NCI-H748 (cell line): ENCODE results near the gene ZSWIM6.
A peak's percentile ranks its signal among the peaks of the same experiment; 100 is the strongest.

ENCODE experiments used
- DNase-seq: peaks from one replicate; lab custom pipeline; 2025; ENCODE audit not compliant: unreplicated experiment; lab: John Stamatoyannopoulos, UW

ZSWIM6 gene

GRCh38 chr5:61472172-61472958 lies 140.3 kb downstream of the ZSWIM6 start:
- DNase-seq: no peak

- DNase-seq: no peak
Measured at GRCh38 chr5:61474746-61475145, 142.7 kb downstream of the ZSWIM6 start.

- peak; percentile 86 for DNase-seq
Measured at GRCh38 chr5:61477788-61478187, 145.7 kb downstream of the ZSWIM6 start.

DNA sequence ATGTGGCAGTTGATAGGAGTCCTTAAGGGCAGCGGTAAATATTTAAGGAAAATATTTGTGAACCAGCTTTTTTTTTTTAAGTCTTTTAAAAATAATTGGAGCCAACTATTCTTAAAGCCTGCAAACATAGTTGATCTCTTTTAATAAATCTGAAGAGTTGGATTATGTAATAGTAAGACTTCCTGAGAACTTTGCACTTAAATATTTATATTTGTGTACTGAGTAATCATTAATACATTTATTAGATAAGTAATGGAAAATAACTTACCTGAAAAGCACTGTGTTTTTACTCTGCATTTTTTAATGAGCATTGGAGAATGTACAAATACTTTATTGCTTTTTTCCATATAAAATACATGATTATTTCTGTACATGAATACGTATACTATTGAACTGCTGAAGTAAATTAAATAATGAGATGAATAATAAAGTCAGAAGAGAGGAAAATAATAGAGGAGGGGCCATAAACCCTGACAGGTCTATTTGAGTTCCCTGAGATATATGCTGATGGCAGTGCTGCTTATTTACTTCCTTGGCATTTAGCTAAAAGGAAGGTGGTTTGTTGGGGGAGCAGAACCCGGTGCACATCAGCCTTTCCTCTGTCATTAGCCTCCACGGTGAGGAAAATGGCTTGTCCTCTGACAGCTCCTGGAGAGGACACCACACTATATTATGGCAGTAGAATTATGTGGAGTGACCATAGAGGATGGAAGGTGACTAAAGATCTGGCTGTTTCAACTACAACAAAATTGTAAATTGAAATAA lies 148.0 kb downstream of the ZSWIM6 start:
- no peak for DNase-seq

DNA sequence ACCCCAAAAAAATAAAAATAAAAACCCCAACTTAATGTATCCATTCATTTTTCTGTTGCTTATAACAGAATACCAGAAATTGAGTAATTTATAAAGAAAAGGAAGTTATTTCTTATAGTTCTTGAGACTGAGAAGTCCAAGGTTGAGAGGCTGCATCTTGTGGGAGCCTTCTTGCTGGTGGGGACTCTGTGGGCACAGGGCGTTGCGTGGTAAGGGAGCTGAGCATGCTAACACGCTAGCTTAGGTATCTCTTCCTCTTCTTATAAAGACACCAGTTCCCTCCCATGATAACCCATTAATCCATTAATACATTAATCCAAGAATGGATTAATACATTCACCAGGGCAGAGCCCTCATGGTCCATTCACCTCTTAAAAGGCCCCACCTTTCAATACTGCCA lies 150.9 kb downstream of the ZSWIM6 start:
- no peak for DNase-seq

- no peak for DNase-seq
Measured at GRCh38 chr5:61486476-61486875, 154.4 kb downstream of the ZSWIM6 start.

GRCh38 chr5:61489574-61489973 lies 157.5 kb downstream of the ZSWIM6 start:
- DNase-seq: no peak

- no peak for DNase-seq
Measured at GRCh38 chr5:61491861-61492260, 159.8 kb downstream of the ZSWIM6 start.

- DNase-seq: no peak
Measured at GRCh38 chr5:61493973-61494372, 161.9 kb downstream of the ZSWIM6 start.

- peak; percentile 55 for DNase-seq
Measured at GRCh38 chr5:61496446-61496845, 164.4 kb downstream of the ZSWIM6 start.

DNA sequence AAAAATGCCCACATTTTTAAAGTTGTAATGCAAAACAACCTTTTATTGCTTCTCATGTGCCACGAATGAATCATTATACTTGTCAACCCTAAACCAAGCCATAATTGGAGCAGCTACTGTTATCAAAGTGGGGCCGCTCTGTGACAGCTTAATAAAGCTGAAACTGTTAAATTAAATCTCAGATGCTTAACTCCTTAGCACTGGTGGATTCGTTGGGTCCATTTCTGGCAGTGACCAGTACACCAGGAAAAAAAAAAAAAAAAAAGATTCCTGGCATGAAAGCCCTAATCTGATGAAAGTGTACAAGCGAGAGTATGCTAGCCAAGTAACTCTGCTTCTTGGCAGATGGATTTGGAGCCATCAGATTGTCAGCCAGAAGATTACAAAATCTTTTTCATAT lies 164.8 kb downstream of the ZSWIM6 start:
- no peak for DNase-seq

DNA sequence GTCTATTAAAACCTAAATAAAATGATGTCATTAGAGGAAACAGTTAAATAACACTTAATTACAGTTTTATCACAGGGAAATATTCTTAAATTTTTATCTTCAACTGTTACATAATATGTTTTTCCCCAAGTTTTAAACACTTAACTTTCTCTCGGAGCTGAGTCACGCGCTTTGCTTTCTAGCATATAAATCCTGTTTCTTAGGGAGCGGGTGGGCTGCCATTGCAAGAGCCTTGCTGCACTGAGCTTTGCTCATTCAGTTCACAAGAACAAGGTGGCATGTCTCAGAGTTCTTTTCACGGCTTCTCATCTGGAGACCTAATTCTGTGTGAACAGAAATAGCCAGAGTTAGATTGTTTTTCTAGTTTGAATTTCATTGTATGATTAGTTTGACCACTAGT lies 166.1 kb downstream of the ZSWIM6 start:
- DNase-seq: no peak

DNA sequence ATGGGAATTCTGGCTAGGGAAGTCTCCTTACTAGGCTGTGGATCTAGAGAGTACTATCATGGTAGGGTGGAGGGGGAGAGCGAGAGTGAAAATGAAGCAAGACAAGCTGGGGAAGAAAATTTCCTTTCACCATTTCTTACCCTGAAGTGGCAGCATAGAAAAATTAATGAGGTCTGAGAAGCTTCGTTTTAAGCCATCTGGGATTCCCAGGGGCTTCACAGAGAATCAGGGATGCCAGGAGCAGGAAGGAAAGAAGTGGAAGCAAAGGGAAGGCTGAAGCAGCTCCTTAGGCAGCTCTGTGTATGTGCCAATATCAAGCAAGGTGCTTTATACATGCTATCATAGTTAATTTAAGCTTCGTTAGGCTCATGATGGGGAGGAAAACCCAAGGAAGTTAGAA lies 169.9 kb downstream of the ZSWIM6 start:
- DNase-seq: no peak

- DNase-seq: peak; percentile 87
Measured at GRCh38 chr5:61504143-61504770, 172.2 kb downstream of the ZSWIM6 start.

DNA sequence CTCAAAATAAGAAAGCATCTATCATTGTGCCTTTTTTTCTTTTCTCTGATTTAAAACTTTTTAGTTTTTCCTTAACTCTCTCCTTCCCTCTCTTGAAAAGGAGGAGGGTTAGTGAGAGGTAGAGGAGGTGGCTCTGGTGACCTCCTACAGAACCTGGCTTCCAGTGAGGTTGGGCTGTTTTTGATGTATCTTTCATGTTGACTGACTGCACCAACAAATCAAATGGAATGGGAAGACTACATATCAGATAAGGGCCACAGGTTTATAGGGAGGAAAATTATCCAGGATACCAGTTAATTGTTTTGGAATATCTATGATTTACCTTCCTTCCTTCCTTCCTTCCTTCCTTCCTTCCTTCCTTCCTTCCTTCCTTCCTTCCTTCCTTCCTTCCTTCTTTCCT lies 173.2 kb downstream of the ZSWIM6 start:
- no peak for DNase-seq

- DNase-seq: peak; percentile 67
Measured at GRCh38 chr5:61507232-61507631, 175.2 kb downstream of the ZSWIM6 start.

DNA sequence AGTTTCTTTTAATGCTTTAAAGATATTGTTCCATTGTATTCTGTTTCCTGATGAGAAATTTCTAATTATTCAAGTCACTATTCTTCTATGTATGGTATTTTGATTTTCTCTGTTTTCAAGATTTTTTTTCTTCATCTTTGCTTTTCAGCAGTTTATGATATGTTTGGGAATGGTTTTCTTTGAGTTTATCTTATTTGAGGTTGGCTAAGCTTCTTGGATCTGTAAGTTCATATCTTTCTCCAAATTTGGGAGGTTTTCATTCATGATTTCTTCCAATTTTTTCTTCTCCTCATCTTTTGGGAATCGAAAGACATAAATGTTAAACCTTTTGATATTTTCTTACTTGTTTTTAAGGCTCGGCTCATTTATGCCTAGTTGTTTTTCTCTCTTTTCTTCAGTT lies 184.9 kb downstream of the ZSWIM6 start:
- DNase-seq: no peak

- no peak for DNase-seq
Measured at GRCh38 chr5:61519728-61520277, 187.7 kb downstream of the ZSWIM6 start.

- DNase-seq: no peak
Measured at GRCh38 chr5:61523073-61523472, 191.0 kb downstream of the ZSWIM6 start.

DNA sequence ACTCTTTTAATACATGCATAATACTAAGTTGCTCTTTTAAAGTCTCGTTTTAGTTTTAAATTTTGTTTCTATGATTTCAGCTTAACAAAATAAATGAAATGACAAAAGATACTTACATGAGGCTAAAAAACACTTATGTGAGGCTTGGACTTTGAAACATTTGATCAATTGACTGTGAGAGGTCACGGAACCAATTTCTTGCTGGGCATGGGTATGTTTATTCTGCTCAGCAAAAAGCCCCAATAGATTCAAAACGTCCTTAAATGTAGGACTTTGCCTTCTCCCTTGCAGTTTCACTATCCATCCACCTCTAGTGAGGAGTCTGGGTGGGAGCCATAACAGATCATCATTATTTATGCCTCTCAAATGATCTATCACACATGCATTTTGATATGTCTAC lies 191.9 kb downstream of the ZSWIM6 start:
- DNase-seq: no peak

DNA sequence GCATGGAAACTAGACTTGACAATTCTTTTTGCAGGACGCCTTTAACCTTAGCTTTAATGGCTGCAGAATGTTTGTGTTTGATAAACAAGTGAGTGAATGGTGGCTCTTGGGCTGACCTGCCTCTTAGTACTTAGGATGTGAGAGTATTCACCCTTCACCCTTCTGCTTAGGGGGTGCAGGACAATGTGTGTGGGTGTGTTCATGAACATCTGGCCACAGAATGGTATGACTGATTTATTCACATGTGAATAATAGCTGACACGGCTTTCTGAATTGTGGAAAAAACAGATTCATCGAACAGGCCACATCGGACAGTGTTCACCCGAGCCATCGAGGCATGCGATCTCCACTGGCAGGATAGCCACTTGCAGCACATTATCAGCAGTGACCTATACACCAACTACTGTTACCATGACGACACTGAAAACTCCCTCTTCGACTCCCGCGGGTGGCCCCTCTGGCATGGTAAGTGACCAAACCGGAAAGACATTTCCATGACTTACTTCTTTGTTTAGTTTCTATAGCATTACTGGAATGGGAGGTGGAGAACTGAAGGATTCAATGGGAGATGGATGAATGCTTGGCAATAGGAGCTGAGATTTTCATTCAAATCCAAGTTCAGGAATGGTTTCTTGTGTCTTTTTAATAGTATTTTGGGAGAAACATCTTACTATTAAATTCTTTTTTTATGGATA lies 193.6 kb downstream of the ZSWIM6 start:
- DNase-seq: peak; percentile 74
